ENCODE data around the gene MRPS7.

Gene MRPS7

GRCh38 chr17:75270218-75270965, 8.7 kb downstream of the MRPS7 start:
- Histone ChIP-seq H3K4me3 (ENCODE audit: low read depth, low read length) (peak overlapping the region; percentile 65), H3K9me3 (ENCODE audit: control insufficient read depth, insufficient read depth, low read depth, low read length) (no peaks in the 10 kb centered on the region), H3K4me1 (ENCODE audit: control insufficient read depth, insufficient read depth, low read length) (peaks cover 9% of the 10 kb centered on the region; the same call in 1 of the 2 replicates), H3K27ac (ENCODE audit: extremely low read depth, low read depth, low read length) (peak overlapping the region; percentile 94), H3K36me3 (ENCODE audit: control insufficient read depth in 2 of 2, insufficient read depth in 1 of 2, low read length in 2 of 2) (peaks cover 6 to 51% of the 10 kb centered on the region in 2 experiments)
- ChIA-PET POLR2A (interaction anchor here (0.6 to 6.6 kb wide), 28 partner anchors 8 to 398 kb away, joined by 3 to 111 read pairs (median 5); partner anchors contain the start of genes FDXR, GGA3, GRB2 and LLGL2), CTCF (interaction anchor here (0.6 to 5.1 kb wide), 63 partner anchors 9 to 480 kb away, joined by 3 to 61 read pairs (median 4); partner anchors contain the start of genes GGA3, MRPS7, NT5C and NUP85)
- TF ChIP-seq, protein P1, sequence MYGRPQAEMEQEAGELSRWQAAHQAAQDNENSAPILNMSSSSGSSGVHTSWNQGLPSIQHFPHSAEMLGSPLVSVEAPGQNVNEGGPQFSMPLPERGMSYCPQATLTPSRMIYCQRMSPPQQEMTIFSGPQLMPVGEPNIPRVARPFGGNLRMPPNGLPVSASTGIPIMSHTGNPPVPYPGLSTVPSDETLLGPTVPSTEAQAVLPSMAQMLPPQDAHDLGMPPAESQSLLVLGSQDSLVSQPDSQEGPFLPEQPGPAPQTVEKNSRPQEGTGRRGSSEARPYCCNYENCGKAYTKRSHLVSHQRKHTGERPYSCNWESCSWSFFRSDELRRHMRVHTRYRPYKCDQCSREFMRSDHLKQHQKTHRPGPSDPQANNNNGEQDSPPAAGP (tag by site-specific recombination; IDR thresholded peaks at IDR 0.05), result peak; percentile 72
- TF ChIP-seq, protein P2, sequence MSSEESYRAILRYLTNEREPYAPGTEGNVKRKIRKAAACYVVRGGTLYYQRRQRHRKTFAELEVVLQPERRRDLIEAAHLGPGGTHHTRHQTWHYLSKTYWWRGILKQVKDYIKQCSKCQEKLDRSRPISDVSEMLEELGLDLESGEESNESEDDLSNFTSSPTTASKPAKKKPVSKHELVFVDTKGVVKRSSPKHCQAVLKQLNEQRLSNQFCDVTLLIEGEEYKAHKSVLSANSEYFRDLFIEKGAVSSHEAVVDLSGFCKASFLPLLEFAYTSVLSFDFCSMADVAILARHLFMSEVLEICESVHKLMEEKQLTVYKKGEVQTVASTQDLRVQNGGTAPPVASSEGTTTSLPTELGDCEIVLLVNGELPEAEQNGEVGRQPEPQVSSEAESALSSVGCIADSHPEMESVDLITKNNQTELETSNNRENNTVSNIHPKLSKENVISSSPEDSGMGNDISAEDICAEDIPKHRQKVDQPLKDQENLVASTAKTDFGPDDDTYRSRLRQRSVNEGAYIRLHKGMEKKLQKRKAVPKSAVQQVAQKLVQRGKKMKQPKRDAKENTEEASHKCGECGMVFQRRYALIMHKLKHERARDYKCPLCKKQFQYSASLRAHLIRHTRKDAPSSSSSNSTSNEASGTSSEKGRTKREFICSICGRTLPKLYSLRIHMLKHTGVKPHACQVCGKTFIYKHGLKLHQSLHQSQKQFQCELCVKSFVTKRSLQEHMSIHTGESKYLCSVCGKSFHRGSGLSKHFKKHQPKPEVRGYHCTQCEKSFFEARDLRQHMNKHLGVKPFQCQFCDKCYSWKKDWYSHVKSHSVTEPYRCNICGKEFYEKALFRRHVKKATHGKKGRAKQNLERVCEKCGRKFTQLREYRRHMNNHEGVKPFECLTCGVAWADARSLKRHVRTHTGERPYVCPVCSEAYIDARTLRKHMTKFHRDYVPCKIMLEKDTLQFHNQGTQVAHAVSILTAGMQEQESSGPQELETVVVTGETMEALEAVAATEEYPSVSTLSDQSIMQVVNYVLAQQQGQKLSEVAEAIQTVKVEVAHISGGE (tag by site-specific recombination; conservative IDR thresholded peaks at IDR 0.05; ENCODE audit: low read depth), result peak; percentile 56
- TF ChIP-seq ZNF843 (tag by site-specific recombination; IDR thresholded peaks at IDR 0.05) (peak; percentile 41; the same call in 1 of the 2 replicates), IKZF3 (tag by site-specific recombination; IDR thresholded peaks at IDR 0.05) (peak; percentile 31; the same call in 1 of the 2 replicates), KLF8 (tag by site-specific recombination; IDR thresholded peaks at IDR 0.05) (peak; percentile 87), PRDM1 (tag by site-specific recombination; IDR thresholded peaks at IDR 0.05) (peak; percentile 70), ZNF354C (tag by site-specific recombination; IDR thresholded peaks at IDR 0.05; ENCODE audit: borderline replicate concordance, low read depth) (no peak), ZNF558 (tag by site-specific recombination; IDR thresholded peaks at IDR 0.05) (no peak), ZNF623 (tag by site-specific recombination; IDR thresholded peaks at IDR 0.05) (no peak), FEZF1 (tag by site-specific recombination; IDR thresholded peaks at IDR 0.05) (no peak), OSR2 (tag by site-specific recombination; IDR thresholded peaks at IDR 0.05) (0 out of 2 replicates have a peak, but pooled peaks have one; percentile 10), KLF10 (tag by site-specific recombination; IDR thresholded peaks at IDR 0.05) (peak; percentile 15; the same call in 1 of the 2 replicates), SCRT1 (tag by site-specific recombination; IDR thresholded peaks at IDR 0.05; ENCODE audit: borderline replicate concordance) (peak; percentile 33; the same call in 1 of the 2 replicates), KLF1 (tag by site-specific recombination; IDR thresholded peaks at IDR 0.05) (peak; percentile 32), ZFP37 (tag by site-specific recombination; IDR thresholded peaks at IDR 0.05) (peak; percentile 70; the same call in 1 of the 2 replicates), KLF16 (tag by site-specific recombination; IDR thresholded peaks at IDR 0.05) (peak; percentile 49; the same call in 1 of the 2 replicates), ATF2 (tag by site-specific recombination; IDR thresholded peaks at IDR 0.05; ENCODE audit: low read depth) (no peak), ZNF10 (tag by site-specific recombination; IDR thresholded peaks at IDR 0.05) (0 out of 2 replicates have a peak, but pooled peaks have one; percentile 49), ZNF571 (tag by site-specific recombination; IDR thresholded peaks at IDR 0.05) (no peak), ZXDB (tag by site-specific recombination; IDR thresholded peaks at IDR 0.05) (peak; percentile 80), SP7 (tag by site-specific recombination; IDR thresholded peaks at IDR 0.05) (peak; percentile 65)
- TF ChIP-seq, protein P3, sequence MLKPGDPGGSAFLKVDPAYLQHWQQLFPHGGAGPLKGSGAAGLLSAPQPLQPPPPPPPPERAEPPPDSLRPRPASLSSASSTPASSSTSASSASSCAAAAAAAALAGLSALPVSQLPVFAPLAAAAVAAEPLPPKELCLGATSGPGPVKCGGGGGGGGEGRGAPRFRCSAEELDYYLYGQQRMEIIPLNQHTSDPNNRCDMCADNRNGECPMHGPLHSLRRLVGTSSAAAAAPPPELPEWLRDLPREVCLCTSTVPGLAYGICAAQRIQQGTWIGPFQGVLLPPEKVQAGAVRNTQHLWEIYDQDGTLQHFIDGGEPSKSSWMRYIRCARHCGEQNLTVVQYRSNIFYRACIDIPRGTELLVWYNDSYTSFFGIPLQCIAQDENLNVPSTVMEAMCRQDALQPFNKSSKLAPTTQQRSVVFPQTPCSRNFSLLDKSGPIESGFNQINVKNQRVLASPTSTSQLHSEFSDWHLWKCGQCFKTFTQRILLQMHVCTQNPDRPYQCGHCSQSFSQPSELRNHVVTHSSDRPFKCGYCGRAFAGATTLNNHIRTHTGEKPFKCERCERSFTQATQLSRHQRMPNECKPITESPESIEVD (tag by site-specific recombination; IDR thresholded peaks at IDR 0.05), result no peak
- TF ChIP-seq, protein P4, sequence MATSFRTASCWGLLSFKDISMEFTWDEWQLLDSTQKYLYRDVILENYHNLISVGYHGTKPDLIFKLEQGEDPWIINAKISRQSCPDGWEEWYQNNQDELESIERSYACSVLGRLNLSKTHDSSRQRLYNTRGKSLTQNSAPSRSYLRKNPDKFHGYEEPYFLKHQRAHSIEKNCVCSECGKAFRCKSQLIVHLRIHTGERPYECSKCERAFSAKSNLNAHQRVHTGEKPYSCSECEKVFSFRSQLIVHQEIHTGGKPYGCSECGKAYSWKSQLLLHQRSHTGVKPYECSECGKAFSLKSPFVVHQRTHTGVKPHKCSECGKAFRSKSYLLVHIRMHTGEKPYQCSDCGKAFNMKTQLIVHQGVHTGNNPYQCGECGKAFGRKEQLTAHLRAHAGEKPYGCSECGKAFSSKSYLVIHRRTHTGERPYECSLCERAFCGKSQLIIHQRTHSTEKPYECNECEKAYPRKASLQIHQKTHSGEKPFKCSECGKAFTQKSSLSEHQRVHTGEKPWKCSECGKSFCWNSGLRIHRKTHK (tag by site-specific recombination; IDR thresholded peaks at IDR 0.05), result no peak
- TF ChIP-seq, protein P5, sequence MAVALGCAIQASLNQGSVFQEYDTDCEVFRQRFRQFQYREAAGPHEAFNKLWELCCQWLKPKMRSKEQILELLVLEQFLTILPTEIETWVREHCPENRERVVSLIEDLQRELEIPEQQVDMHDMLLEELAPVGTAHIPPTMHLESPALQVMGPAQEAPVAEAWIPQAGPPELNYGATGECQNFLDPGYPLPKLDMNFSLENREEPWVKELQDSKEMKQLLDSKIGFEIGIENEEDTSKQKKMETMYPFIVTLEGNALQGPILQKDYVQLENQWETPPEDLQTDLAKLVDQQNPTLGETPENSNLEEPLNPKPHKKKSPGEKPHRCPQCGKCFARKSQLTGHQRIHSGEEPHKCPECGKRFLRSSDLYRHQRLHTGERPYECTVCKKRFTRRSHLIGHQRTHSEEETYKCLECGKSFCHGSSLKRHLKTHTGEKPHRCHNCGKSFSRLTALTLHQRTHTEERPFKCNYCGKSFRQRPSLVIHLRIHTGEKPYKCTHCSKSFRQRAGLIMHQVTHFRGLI (tag by site-specific recombination; IDR thresholded peaks at IDR 0.05), result peak; percentile 45; the same call in 1 of the 2 replicates

Data from HEK293 (cell line).